ENCODE measurements around the gene SH3RF3. TPM values are rescaled to one million over a fixed set of nuclear protein-coding genes. Genes with fewer than 3 reads are reported as not detected.

Gene SH3RF3
- total RNA-seq, 1 donor from 2014 or later, result 10.8 TPM

DNA sequence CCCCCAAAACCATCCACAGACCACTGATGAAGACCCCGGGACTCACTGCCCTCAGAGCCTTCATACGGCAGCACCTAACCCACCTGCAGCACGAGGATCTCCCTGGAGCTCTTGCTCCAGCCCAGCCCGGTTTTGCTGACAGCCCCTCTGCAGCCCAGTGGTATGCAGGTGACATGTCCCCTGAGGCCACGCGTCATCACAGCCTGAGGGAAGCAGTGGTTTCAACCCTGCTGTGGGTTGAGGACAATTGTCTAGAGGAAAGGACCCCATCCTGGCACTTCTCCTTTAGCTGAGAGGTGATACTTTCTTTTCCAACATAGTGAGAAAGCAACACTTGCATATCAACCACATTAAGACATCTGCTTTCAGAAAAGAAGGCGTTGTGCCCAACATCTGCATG is 350.8 kb downstream of the SH3RF3 start:
- no peak overlapping the region for H3K4me3 ChIP-seq
- intact Hi-C loops (cut with DNase I), result no loop called here
- no peak overlapping the region for H3K27ac ChIP-seq
- no peak for DNase-seq (ENCODE audit: extremely low spot score in 2 of 2)
- H3K27me3 ChIP-seq, result no peaks in the 10 kb centered on the region
- TF ChIP-seq POLR2AphosphoS5 (IDR thresholded peaks at IDR 0.05; ENCODE audit: insufficient read depth in 1 of 2, low read depth in 1 of 2) (no peak), POLR2A (IDR thresholded peaks at IDR 0.05) (no peak)
- TF ChIP-seq, protein P1, sequence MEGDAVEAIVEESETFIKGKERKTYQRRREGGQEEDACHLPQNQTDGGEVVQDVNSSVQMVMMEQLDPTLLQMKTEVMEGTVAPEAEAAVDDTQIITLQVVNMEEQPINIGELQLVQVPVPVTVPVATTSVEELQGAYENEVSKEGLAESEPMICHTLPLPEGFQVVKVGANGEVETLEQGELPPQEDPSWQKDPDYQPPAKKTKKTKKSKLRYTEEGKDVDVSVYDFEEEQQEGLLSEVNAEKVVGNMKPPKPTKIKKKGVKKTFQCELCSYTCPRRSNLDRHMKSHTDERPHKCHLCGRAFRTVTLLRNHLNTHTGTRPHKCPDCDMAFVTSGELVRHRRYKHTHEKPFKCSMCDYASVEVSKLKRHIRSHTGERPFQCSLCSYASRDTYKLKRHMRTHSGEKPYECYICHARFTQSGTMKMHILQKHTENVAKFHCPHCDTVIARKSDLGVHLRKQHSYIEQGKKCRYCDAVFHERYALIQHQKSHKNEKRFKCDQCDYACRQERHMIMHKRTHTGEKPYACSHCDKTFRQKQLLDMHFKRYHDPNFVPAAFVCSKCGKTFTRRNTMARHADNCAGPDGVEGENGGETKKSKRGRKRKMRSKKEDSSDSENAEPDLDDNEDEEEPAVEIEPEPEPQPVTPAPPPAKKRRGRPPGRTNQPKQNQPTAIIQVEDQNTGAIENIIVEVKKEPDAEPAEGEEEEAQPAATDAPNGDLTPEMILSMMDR (IDR thresholded peaks at IDR 0.05), result no peak
- peaks cover 20% of the 10 kb centered on the region for H3K4me1 ChIP-seq
- no peaks in the 10 kb centered on the region for H3K36me3 ChIP-seq
- H3K9me3 ChIP-seq, result no peaks in the 10 kb centered on the region

GRCh38 chr2:109480486-109481195 is 351.6 kb downstream of the SH3RF3 start:
- peaks cover 14% of the 10 kb centered on the region for H3K4me1 ChIP-seq
- no peaks in the 10 kb centered on the region for H3K27me3 ChIP-seq
- DNase-seq (ENCODE audit: extremely low spot score in 2 of 2), result no peak
- H3K27ac ChIP-seq, result no peak overlapping the region
- TF ChIP-seq POLR2AphosphoS5 (IDR thresholded peaks at IDR 0.05; ENCODE audit: insufficient read depth in 1 of 2, low read depth in 1 of 2), result no peak
- TF ChIP-seq, protein P1 (IDR thresholded peaks at IDR 0.05), result no peak
- TF ChIP-seq POLR2A (IDR thresholded peaks at IDR 0.05), result no peak
- no peaks in the 10 kb centered on the region for H3K36me3 ChIP-seq
- no peaks in the 10 kb centered on the region for H3K9me3 ChIP-seq
- H3K4me3 ChIP-seq, result no peak overlapping the region
- intact Hi-C loops (cut with DNase I), result no loop called here

DNA sequence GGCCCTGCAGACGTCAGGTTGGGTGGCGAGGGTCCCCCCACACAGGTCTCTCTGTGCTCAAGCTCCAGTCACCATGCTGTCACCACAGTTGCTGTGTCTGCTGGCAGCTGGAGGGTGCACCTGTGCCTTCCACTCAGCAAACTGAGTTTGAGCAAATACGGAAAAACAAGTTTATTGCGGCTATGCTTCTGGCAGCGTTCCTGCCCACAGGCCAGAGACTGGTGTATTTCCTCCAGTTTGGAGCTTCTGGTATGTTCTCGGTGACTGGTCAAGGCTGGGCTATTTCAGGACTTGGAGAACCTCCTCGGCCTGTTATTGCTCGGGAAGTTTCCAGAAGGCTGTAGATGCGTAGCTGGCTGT is 352.2 kb downstream of the SH3RF3 start:
- Histone ChIP-seq H3K36me3 (no peaks in the 10 kb centered on the region), H3K9me3 (no peaks in the 10 kb centered on the region), H3K27ac (no peak overlapping the region), H3K27me3 (no peaks in the 10 kb centered on the region), H3K4me1 (peaks cover 9% of the 10 kb centered on the region), H3K4me3 (no peak overlapping the region)
- no peak for DNase-seq (ENCODE audit: extremely low spot score in 2 of 2)
- TF ChIP-seq, protein P1 (IDR thresholded peaks at IDR 0.05), result no peak
- TF ChIP-seq POLR2A (IDR thresholded peaks at IDR 0.05) (no peak), POLR2AphosphoS5 (IDR thresholded peaks at IDR 0.05; ENCODE audit: insufficient read depth in 1 of 2, low read depth in 1 of 2) (no peak)
- intact Hi-C loops (cut with DNase I), result no loop called here

DNA sequence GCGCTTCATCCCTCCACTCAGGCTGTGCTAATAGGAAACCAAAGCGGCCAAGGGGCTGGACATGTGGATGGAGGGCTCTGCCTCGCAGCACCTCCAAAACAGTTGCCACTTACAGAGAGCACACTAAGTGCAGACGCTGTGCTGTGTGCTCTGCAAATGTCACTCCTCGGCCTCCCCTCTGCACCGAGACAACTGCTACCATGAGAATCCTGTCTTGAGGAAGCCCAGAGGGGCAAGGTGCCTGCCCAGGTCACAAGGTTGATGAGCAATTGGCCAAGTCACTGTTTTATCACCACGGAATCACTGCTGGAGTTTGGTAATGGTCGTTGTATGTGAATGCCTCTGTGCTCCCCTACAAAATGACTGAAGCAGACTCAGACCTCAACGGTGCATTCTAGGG is 352.6 kb downstream of the SH3RF3 start:
- Histone ChIP-seq H3K4me3 (no peak overlapping the region), H3K36me3 (no peaks in the 10 kb centered on the region), H3K4me1 (peaks cover 7% of the 10 kb centered on the region), H3K27ac (no peak overlapping the region), H3K9me3 (no peaks in the 10 kb centered on the region), H3K27me3 (no peaks in the 10 kb centered on the region)
- TF ChIP-seq POLR2A (IDR thresholded peaks at IDR 0.05), result no peak
- no peak for TF ChIP-seq POLR2AphosphoS5 (IDR thresholded peaks at IDR 0.05; ENCODE audit: insufficient read depth in 1 of 2, low read depth in 1 of 2)
- TF ChIP-seq, protein P1 (IDR thresholded peaks at IDR 0.05), result no peak
- no peak for DNase-seq (ENCODE audit: extremely low spot score in 2 of 2)
- intact Hi-C loops (cut with DNase I), result no loop called here

DNA sequence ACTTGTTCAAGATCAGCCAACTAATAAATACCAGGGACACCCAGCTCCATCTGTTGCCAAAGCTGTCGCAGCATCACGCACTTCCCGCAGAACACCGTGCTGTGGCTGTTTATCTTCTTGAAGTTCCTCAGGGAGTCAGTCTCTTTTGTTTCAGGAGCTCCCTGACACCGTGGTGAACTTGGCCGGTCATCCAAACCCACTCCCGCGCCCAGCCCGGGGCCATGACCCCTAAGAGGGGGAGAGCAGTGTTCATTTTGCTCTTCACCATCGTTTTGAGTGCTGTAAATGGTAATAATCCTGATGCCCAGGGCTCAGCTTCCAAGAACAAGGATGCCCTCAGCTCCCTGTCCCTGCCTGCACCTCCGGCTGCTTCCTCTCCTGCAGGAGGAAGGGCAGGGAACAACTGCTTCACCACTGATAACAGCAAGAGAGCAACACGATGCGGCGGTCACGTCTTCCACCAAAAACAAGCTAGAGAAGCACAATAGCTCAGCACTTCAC is 353.4 kb downstream of the SH3RF3 start:
- Histone ChIP-seq H3K4me1 (peaks cover 7% of the 10 kb centered on the region), H3K9me3 (no peaks in the 10 kb centered on the region), H3K27ac (no peak overlapping the region), H3K27me3 (no peaks in the 10 kb centered on the region), H3K36me3 (no peaks in the 10 kb centered on the region), H3K4me3 (peak overlapping the region in 1 of 2 donors; percentile 6)
- TF ChIP-seq POLR2AphosphoS5 (IDR thresholded peaks at IDR 0.05; ENCODE audit: insufficient read depth in 1 of 2, low read depth in 1 of 2) (peak in 1 of 2 donors; percentile 44), POLR2A (IDR thresholded peaks at IDR 0.05) (no peak)
- TF ChIP-seq, protein P1 (IDR thresholded peaks at IDR 0.05), result no peak
- intact Hi-C loops (cut with DNase I), result no loop called here
- no peak for DNase-seq (ENCODE audit: extremely low spot score in 2 of 2)

Measured in vagina (tissue), 2 donors.